Mesendoderm (in vitro differentiated cells): ENCODE measurements around the gene AKAP6.
A peak's percentile ranks its signal among the peaks of the same experiment; 100 is the strongest.

Source experiments
- DNase-seq: peaks from one replicate; pipeline ENCODE4 v3.0.0; 2013
- H2AK5ac ChIP-seq: 2 replicates; pipeline ENCODE4 v1.6.1; 2013; ENCODE audit warnings: low read length, inconsistent platforms
- H2BK120ac ChIP-seq: 2 replicates; pipeline ENCODE4 v1.6.1; 2013; ENCODE audit warnings: low read depth, mild to moderate bottlenecking, low read length, moderate library complexity, mixed read lengths
- H2BK15ac ChIP-seq: replicated peaks from 2 replicates; pipeline ENCODE4 v1.6.1; 2013; ENCODE audit warnings: low read depth, mild to moderate bottlenecking, moderate library complexity
- H2BK5ac ChIP-seq: 2 replicates; pipeline ENCODE4 v1.6.1; 2013; ENCODE audit warnings: low read length, inconsistent platforms
- H3K18ac ChIP-seq: 2 replicates; pipeline ENCODE4 v1.6.1; 2013; ENCODE audit warnings: mild to moderate bottlenecking, low read length, mixed read lengths
- H3K23ac ChIP-seq: one replicate; pipeline ENCODE4 v1.6.1; 2013; ENCODE audit warnings: low read length
- H3K27ac ChIP-seq: 2 replicates; pipeline ENCODE4 v1.5.1; 2013; ENCODE audit warnings: low read depth, mild to moderate bottlenecking, inconsistent platforms, low read length, moderate library complexity
- H3K27me3 ChIP-seq: 2 replicates; pipeline ENCODE4 v1.6.1; 2013; ENCODE audit warnings: low read length, control low read depth, mild to moderate bottlenecking, inconsistent platforms; ENCODE audit not compliant: insufficient read depth, poor library complexity
- H3K36me3 ChIP-seq: 2 replicates; pipeline ENCODE4 v1.6.1; 2013; ENCODE audit warnings: low read length, inconsistent platforms; ENCODE audit not compliant: control insufficient read depth, insufficient read depth
- H3K4ac ChIP-seq: one replicate; pipeline ENCODE4 v1.6.1; 2013; ENCODE audit warnings: low read depth, mild to moderate bottlenecking, low read length, moderate library complexity
- H3K4me1 ChIP-seq: 2 replicates; pipeline ENCODE4 v1.6.1; 2013; ENCODE audit warnings: low read depth, low read length, inconsistent platforms; ENCODE audit not compliant: control insufficient read depth
- H3K4me2 ChIP-seq: 2 replicates; pipeline ENCODE4 v1.6.1; 2013; ENCODE audit warnings: low read length
- H3K4me3 ChIP-seq: 2 replicates; pipeline ENCODE4 v1.5.1; 2013; ENCODE audit warnings: mild to moderate bottlenecking, low read length
- H3K56ac ChIP-seq: one replicate; pipeline ENCODE4 v1.6.1; 2013; ENCODE audit warnings: low read length
- H3K79me1 ChIP-seq: 2 replicates; pipeline ENCODE4 v1.6.1; 2013; ENCODE audit warnings: low read length, inconsistent platforms
- H3K79me2 ChIP-seq: 2 replicates; pipeline ENCODE4 v1.6.1; 2013; ENCODE audit warnings: mild to moderate bottlenecking, low read length; ENCODE audit not compliant: control insufficient read depth, insufficient read depth
- H3K9ac ChIP-seq: 2 replicates; pipeline ENCODE4 v1.6.1; 2013; ENCODE audit warnings: low read length, inconsistent platforms
- H4K5ac ChIP-seq: one replicate; pipeline ENCODE4 v1.6.1; 2013; ENCODE audit warnings: low read length
- H4K8ac ChIP-seq: one replicate; pipeline ENCODE4 v1.6.1; 2013; ENCODE audit warnings: low read depth, mild to moderate bottlenecking, control low read depth, low read length, moderate library complexity
- WGBS: extraction: QIAGEN DNeasy Blood & Tissue Kit; methylation state at CpG from one replicate; pipeline ENCODE4 v1.1.7; 2013; ENCODE audit warnings: low lambda C conversion rate, missing lambda C conversion rate; ENCODE audit not compliant: insufficient coverage; ENCODE audit errors: extremely low coverage; 5-methylcytosine and 5-hydroxymethylcytosine counted together

The AKAP6 gene

GRCh38 chr14:32713856-32714255 lies 384.8 kb downstream of the AKAP6 start:
- H3K4me3 ChIP-seq: no peak overlapping the region
- no peak for DNase-seq
- no peak overlapping the region for H4K8ac ChIP-seq
- no peaks in the 10 kb centered on the region for H3K4me1 ChIP-seq
- no peaks in the 10 kb centered on the region for H3K36me3 ChIP-seq
- no peak overlapping the region for H2BK15ac ChIP-seq
- H3K27ac ChIP-seq: no peak overlapping the region
- no peak overlapping the region for H3K9ac ChIP-seq
- H3K18ac ChIP-seq: no peak overlapping the region
- no peak overlapping the region for H3K23ac ChIP-seq
- no peak overlapping the region for H2AK5ac ChIP-seq
- H3K4me2 ChIP-seq: no peak overlapping the region
- H3K27me3 ChIP-seq: no peaks in the 10 kb centered on the region
- H3K79me2 ChIP-seq: no peaks in the 10 kb centered on the region
- H3K4ac ChIP-seq: no peak overlapping the region
- H3K56ac ChIP-seq: no peak overlapping the region
- no peak overlapping the region for H2BK5ac ChIP-seq
- no peaks in the 10 kb centered on the region for H3K79me1 ChIP-seq
- no peak overlapping the region for H4K5ac ChIP-seq
- no CpG with 5 or more reads among the region's 3 CpGs for WGBS
- H2BK120ac ChIP-seq: no peak overlapping the region

- no peak overlapping the region for H3K18ac ChIP-seq
- no peak overlapping the region for H4K8ac ChIP-seq
- no peaks in the 10 kb centered on the region for H3K79me1 ChIP-seq
- H3K4me2 ChIP-seq: no peak overlapping the region
- no peak overlapping the region for H3K23ac ChIP-seq
- H3K27me3 ChIP-seq: no peaks in the 10 kb centered on the region
- H2BK120ac ChIP-seq: no peak overlapping the region
- no peak overlapping the region for H2BK15ac ChIP-seq
- no peak overlapping the region for H3K9ac ChIP-seq
- no peaks in the 10 kb centered on the region for H3K4me1 ChIP-seq
- H3K4me3 ChIP-seq: no peak overlapping the region
- no peak overlapping the region for H3K27ac ChIP-seq
- H2AK5ac ChIP-seq: no peak overlapping the region
- H3K79me2 ChIP-seq: no peaks in the 10 kb centered on the region
- H3K4ac ChIP-seq: no peak overlapping the region
- WGBS: no CpG with 5 or more reads among the region's 1 CpG
- H2BK5ac ChIP-seq: no peak overlapping the region
- no peaks in the 10 kb centered on the region for H3K36me3 ChIP-seq
- no peak overlapping the region for H3K56ac ChIP-seq
- H4K5ac ChIP-seq: no peak overlapping the region
- no peak for DNase-seq
These were observed 390.5 kb downstream of the AKAP6 start for GRCh38 chr14:32719601-32720000.

GRCh38 chr14:32720927-32721326 lies 391.8 kb downstream of the AKAP6 start:
- no peak overlapping the region for H4K8ac ChIP-seq
- H2BK15ac ChIP-seq: no peak overlapping the region
- no peak overlapping the region for H3K4me3 ChIP-seq
- H3K4me2 ChIP-seq: no peak overlapping the region
- no peak overlapping the region for H4K5ac ChIP-seq
- no peaks in the 10 kb centered on the region for H3K79me2 ChIP-seq
- no peak overlapping the region for H3K27ac ChIP-seq
- no peak overlapping the region for H3K4ac ChIP-seq
- no peaks in the 10 kb centered on the region for H3K27me3 ChIP-seq
- no peaks in the 10 kb centered on the region for H3K4me1 ChIP-seq
- H3K23ac ChIP-seq: no peak overlapping the region
- no peak overlapping the region for H2BK5ac ChIP-seq
- no peak overlapping the region for H3K18ac ChIP-seq
- no CpG with 5 or more reads among the region's 2 CpGs for WGBS
- H3K36me3 ChIP-seq: no peaks in the 10 kb centered on the region
- H2AK5ac ChIP-seq: no peak overlapping the region
- DNase-seq: no peak
- no peak overlapping the region for H3K9ac ChIP-seq
- no peaks in the 10 kb centered on the region for H3K79me1 ChIP-seq
- H2BK120ac ChIP-seq: no peak overlapping the region
- no peak overlapping the region for H3K56ac ChIP-seq

- DNase-seq: no peak
These were observed 393.6 kb downstream of the AKAP6 start for GRCh38 chr14:32722631-32723183.

GRCh38 chr14:32724867-32725471 lies 395.9 kb downstream of the AKAP6 start:
- H3K4ac ChIP-seq: no peak overlapping the region
- WGBS: no CpG with 5 or more reads among the region's 6 CpGs
- H3K27ac ChIP-seq: no peak overlapping the region
- no peak overlapping the region for H2BK120ac ChIP-seq
- no peak overlapping the region for H2BK15ac ChIP-seq
- H3K4me1 ChIP-seq: no peaks in the 10 kb centered on the region
- no peak overlapping the region for H2AK5ac ChIP-seq
- H3K79me1 ChIP-seq: no peaks in the 10 kb centered on the region
- no peak overlapping the region for H2BK5ac ChIP-seq
- no peak overlapping the region for H3K4me3 ChIP-seq
- no peak overlapping the region for H3K18ac ChIP-seq
- peak; percentile 66 for DNase-seq
- H3K27me3 ChIP-seq: no peaks in the 10 kb centered on the region
- H3K9ac ChIP-seq: no peak overlapping the region
- no peak overlapping the region for H4K5ac ChIP-seq
- H3K79me2 ChIP-seq: no peaks in the 10 kb centered on the region
- no peak overlapping the region for H3K23ac ChIP-seq
- H3K56ac ChIP-seq: no peak overlapping the region
- no peak overlapping the region for H3K4me2 ChIP-seq
- H3K36me3 ChIP-seq: no peaks in the 10 kb centered on the region
- no peak overlapping the region for H4K8ac ChIP-seq

More at GRCh38 chr14:32722631-32723183, 393.6 kb downstream of the AKAP6 start:
- Histone ChIP-seq H4K5ac (no peak overlapping the region), H3K9ac (no peak overlapping the region), H3K27ac (no peak overlapping the region), H3K4ac (no peak overlapping the region), H2BK120ac (no peak overlapping the region), H3K23ac (no peak overlapping the region), H3K4me1 (no peaks in the 10 kb centered on the region), H4K8ac (no peak overlapping the region), H3K79me1 (no peaks in the 10 kb centered on the region), H3K18ac (no peak overlapping the region), H2BK15ac (no peak overlapping the region), H3K4me3 (no peak overlapping the region), H2AK5ac (no peak overlapping the region), H2BK5ac (no peak overlapping the region), H3K4me2 (no peak overlapping the region), H3K27me3 (no peaks in the 10 kb centered on the region), H3K79me2 (no peaks in the 10 kb centered on the region), H3K36me3 (no peaks in the 10 kb centered on the region), H3K56ac (no peak overlapping the region)
- no CpG with 5 or more reads among the region's 10 CpGs for WGBS

GRCh38 chr14:32726516-32726915 lies 397.4 kb downstream of the AKAP6 start:
- H3K56ac ChIP-seq: no peak overlapping the region
- H3K79me2 ChIP-seq: no peaks in the 10 kb centered on the region
- no peak overlapping the region for H2BK120ac ChIP-seq
- H3K27me3 ChIP-seq: no peaks in the 10 kb centered on the region
- H4K8ac ChIP-seq: no peak overlapping the region
- no peak overlapping the region for H2BK15ac ChIP-seq
- no peak overlapping the region for H3K9ac ChIP-seq
- H2AK5ac ChIP-seq: no peak overlapping the region
- no peak overlapping the region for H3K27ac ChIP-seq
- H3K4me3 ChIP-seq: no peak overlapping the region
- no peak overlapping the region for H4K5ac ChIP-seq
- DNase-seq: no peak
- H3K23ac ChIP-seq: no peak overlapping the region
- no peak overlapping the region for H3K18ac ChIP-seq
- H3K4ac ChIP-seq: no peak overlapping the region
- WGBS: no CpG with 5 or more reads among the region's 4 CpGs
- H3K36me3 ChIP-seq: no peaks in the 10 kb centered on the region
- H3K79me1 ChIP-seq: no peaks in the 10 kb centered on the region
- H3K4me2 ChIP-seq: no peak overlapping the region
- no peak overlapping the region for H2BK5ac ChIP-seq
- H3K4me1 ChIP-seq: no peaks in the 10 kb centered on the region
